Measurements from ENCODE around the gene ENTR1. TPM values are rescaled to one million over a fixed set of nuclear protein-coding genes. Genes with fewer than 3 reads are reported as not detected.
A peak's percentile ranks its signal among the peaks of the same experiment; 100 is the strongest.

The ENTR1 gene
- total and polyA plus RNA-seq, 2 of the 4 experiments (the other 2 are of a cell fraction): 14.5 to 37.3 TPM

GRCh38 chr9:136445799-136446198, 35.4 kb upstream of the ENTR1 start:
- Histone ChIP-seq H3K9ac (ENCODE audit: low read depth, low read length) (no peak overlapping the region), H2BK20ac (ENCODE audit: low read depth, low read length) (no peak overlapping the region), H3K4me2 (ENCODE audit: low read depth, low read length) (no peak overlapping the region), H3K27ac (ENCODE audit: insufficient read depth, low read length) (no peak overlapping the region), H4K20me1 (ENCODE audit: insufficient read depth, low read length) (peaks cover 30% of the 10 kb centered on the region), H3K18ac (ENCODE audit: low read depth, low read length) (no peak overlapping the region), H3K36me3 (ENCODE audit: control insufficient read depth, insufficient read depth, low read length) (peaks cover 86% of the 10 kb centered on the region), H3K4me3 (ENCODE audit: insufficient read depth, low read depth, low read length) (no peak overlapping the region), H4K5ac (ENCODE audit: low read depth, low read length) (no peak overlapping the region), H4K8ac (ENCODE audit: low read depth in 2 of 2, low read length in 2 of 2) (no peak overlapping the region), H3K9me3 (ENCODE audit: control insufficient read depth, insufficient read depth, low read length) (no peaks in the 10 kb centered on the region), H3K9me1 (ENCODE audit: insufficient read depth, low read length) (no peaks in the 10 kb centered on the region), H3K4ac (ENCODE audit: low read depth, low read length) (no peak overlapping the region), H3K56ac (ENCODE audit: extremely low read depth, insufficient read depth, low read length) (no peak overlapping the region), H2BK120ac (ENCODE audit: low read depth, low read length) (no peak overlapping the region), H2BK15ac (ENCODE audit: low read depth, low read length) (no peak overlapping the region), H3K79me1 (ENCODE audit: low read depth in 1 of 2, low read length in 2 of 2) (peaks cover 15 to 44% of the 10 kb centered on the region in 2 experiments; a peak in 3 of 4 replicates), H3K27me3 (ENCODE audit: control insufficient read depth, insufficient read depth, low read length) (no peaks in the 10 kb centered on the region), H3K4me1 (ENCODE audit: control insufficient read depth, insufficient read depth, low read length) (no peaks in the 10 kb centered on the region), H3K14ac (replicated peaks; ENCODE audit: low read depth, low read length) (no peak overlapping the region), H2AFZ (replicated peaks; ENCODE audit: low read length, poor library complexity) (no peak overlapping the region), H3K23ac (ENCODE audit: low read depth, low read length) (no peak overlapping the region), H2BK5ac (ENCODE audit: low read depth, low read length, poor library complexity, severe bottlenecking) (no peak overlapping the region), H4K91ac (ENCODE audit: insufficient read depth, low read depth, low read length) (no peak overlapping the region), H2AK5ac (ENCODE audit: low read depth, low read length) (no peak overlapping the region), H2AK9ac (replicated peaks; ENCODE audit: low read depth, low read length, poor library complexity) (peak overlapping the region; percentile 42)
- no peak for TF ChIP-seq RCOR1 (IDR thresholded peaks at IDR 0.05; ENCODE audit: insufficient replicate concordance, low read length)
- no peak for TF ChIP-seq BHLHE40 (IDR thresholded peaks at IDR 0.05; ENCODE audit: low read depth, low read length)
- TF ChIP-seq CHD1 (IDR thresholded peaks at IDR 0.05; ENCODE audit: low read depth, low read length): no peak
- TF ChIP-seq NFE2L2 (IDR thresholded peaks at IDR 0.05; ENCODE audit: low read depth, low read length): no peak
- TF ChIP-seq MAFK (IDR thresholded peaks at IDR 0.05; ENCODE audit: low read depth, low read length): no peak
- TF ChIP-seq USF2 (IDR thresholded peaks at IDR 0.05; ENCODE audit: low read depth, low read length): no peak
- no peak for TF ChIP-seq POLR2A (IDR thresholded peaks at IDR 0.05; ENCODE audit: low read depth, low read length)
- TF ChIP-seq RAD21 (IDR thresholded peaks at IDR 0.05; ENCODE audit: low read length): no peak
- no peak for TF ChIP-seq FOS (IDR thresholded peaks at IDR 0.05; ENCODE audit: low read depth, low read length)
- no peak for TF ChIP-seq SMC3 (IDR thresholded peaks at IDR 0.05; ENCODE audit: low read depth, low read length)
- no peak for TF ChIP-seq MAZ (IDR thresholded peaks at IDR 0.05; ENCODE audit: borderline replicate concordance, low read depth, low read length)
- TF ChIP-seq MXI1 (IDR thresholded peaks at IDR 0.05; ENCODE audit: borderline replicate concordance, low read depth, low read length): no peak
- TF ChIP-seq RFX5 (IDR thresholded peaks at IDR 0.05; ENCODE audit: low read depth, low read length): no peak
- TF ChIP-seq ELK1 (IDR thresholded peaks at IDR 0.05; ENCODE audit: borderline replicate concordance, low read depth, low read length): no peak
- ATAC-seq (ENCODE audit: low read depth) (no peak), DNase-seq (no peak)
- WGBS, 2 experiments (ENCODE audit: extremely low coverage in 2 of 2, insufficient read length in 1 of 2): no CpG with 5 or more reads among the region's 7 CpGs
- intact Hi-C loops (cut with micrococcal nuclease) (no loop called here), dilution Hi-C loops (cut with HindIII; ENCODE audit: low sequenced_read_pairs, unreplicated experiment) (no loop called here), in situ Hi-C loops (cut with MboI; ENCODE audit: low sequenced_read_pairs) (no loop called here)
- no TSS peak for BruUV-seq (replicated peaks)
- ChIA-PET CTCF (no interaction called here), POLR2A (ENCODE audit: unreplicated experiment) (no interaction called here)

All from IMR-90 (cell line).